DND-41 (cell line): ENCODE results near the gene IL3RA.

Experiments
- ATAC-seq: fragments of 200-7000 bp; cut with Tn5 transposase; 3 replicates; pipeline ENCODE4 v1.9.1; 2021; ENCODE audit warnings: low read depth; ENCODE audit not compliant: insufficient read depth
- DNase-seq: peaks from one replicate; pipeline ENCODE4 v3.0.0-alpha.2; 2020
- H2AFZ ChIP-seq: 2 replicates; pipeline ENCODE4 v1.6.0; 2012; ENCODE audit warnings: low read depth, low read length
- H3K27ac ChIP-seq: 2 replicates; pipeline ENCODE4 v1.5.1; 2012; ENCODE audit warnings: low read length, inconsistent platforms
- H3K27me3 ChIP-seq: fragments of 200-600 bp; sonication (generic); 2 replicates; pipeline ENCODE4 v1.6.0; 2012; ENCODE audit warnings: low read length, mild to moderate bottlenecking, inconsistent platforms; ENCODE audit not compliant: insufficient read depth, poor library complexity
- H3K36me3 ChIP-seq: 2 replicates; pipeline ENCODE4 v1.5.1; 2012; ENCODE audit warnings: low read length, inconsistent platforms; ENCODE audit not compliant: insufficient read depth
- H3K4me1 ChIP-seq: 2 replicates; pipeline ENCODE4 v1.5.1; 2012; ENCODE audit warnings: mild to moderate bottlenecking, low read length; ENCODE audit not compliant: insufficient read depth
- H3K4me2 ChIP-seq: 2 replicates; pipeline ENCODE4 v1.6.0; 2012; ENCODE audit warnings: mild to moderate bottlenecking, moderate library complexity, low read length, inconsistent platforms; ENCODE audit not compliant: insufficient read depth
- H3K4me3 ChIP-seq, 2 experiments: fragments of 200-600 bp in 1 of 2; shearing (Covaris generic) in 1 of 2; 2 replicates each; pipeline ENCODE4 v1.5.1; 2012 to 2016; ENCODE audit warnings: inconsistent platforms in 2 of 2, low read length in 2 of 2, mild to moderate bottlenecking in 2 of 2, low read depth in 1 of 2, moderate library complexity in 1 of 2
- H3K79me2 ChIP-seq: 2 replicates; pipeline ENCODE4 v1.6.0; 2012; ENCODE audit warnings: low read length, inconsistent platforms; ENCODE audit not compliant: insufficient read depth
- H3K9ac ChIP-seq: 2 replicates; pipeline ENCODE4 v1.6.0; 2012; ENCODE audit warnings: low read depth, mild to moderate bottlenecking, inconsistent platforms, low read length, moderate library complexity
- H3K9me3 ChIP-seq: 2 replicates; pipeline ENCODE4 v1.5.1; 2012; ENCODE audit warnings: low read length, moderate library complexity, mild to moderate bottlenecking, inconsistent platforms; ENCODE audit not compliant: insufficient read depth, severe bottlenecking
- H4K20me1 ChIP-seq: 2 replicates; pipeline ENCODE4 v1.6.0; 2012; ENCODE audit warnings: low read length; ENCODE audit not compliant: insufficient read depth
- EZH2 ChIP-seq: IDR thresholded peaks from 3 replicates; pipeline ENCODE4 v1.6.1; 2012; ENCODE audit warnings: borderline replicate concordance, low read depth, mild to moderate bottlenecking, moderate library complexity, low read length, inconsistent platforms; ENCODE audit not compliant: severe bottlenecking
- TF ChIP-seq, protein P1 (sequence below): IDR thresholded peaks from 2 replicates; pipeline ENCODE4 v1.5.1; 2012; ENCODE audit warnings: borderline replicate concordance, low read length, moderate library complexity, mild to moderate bottlenecking; ENCODE audit not compliant: poor library complexity, severe bottlenecking; ENCODE audit errors: extremely low read depth

IL3RA gene

GRCh38 chrX:1300449-1300848 lies 36.1 kb upstream of the IL3RA start:
- Histone ChIP-seq H3K4me1 (no peaks in the 10 kb centered on the region), H3K36me3 (no peaks in the 10 kb centered on the region), H2AFZ (no peak overlapping the region), H3K27ac (no peak overlapping the region), H3K4me2 (no peak overlapping the region), H3K9me3 (peaks cover 9% of the 10 kb centered on the region), H3K4me3 (no peak overlapping the region), H4K20me1 (no peaks in the 10 kb centered on the region), H3K27me3 (no peaks in the 10 kb centered on the region), H3K79me2 (no peaks in the 10 kb centered on the region), H3K9ac (no peak overlapping the region)
- TF ChIP-seq, protein P1, sequence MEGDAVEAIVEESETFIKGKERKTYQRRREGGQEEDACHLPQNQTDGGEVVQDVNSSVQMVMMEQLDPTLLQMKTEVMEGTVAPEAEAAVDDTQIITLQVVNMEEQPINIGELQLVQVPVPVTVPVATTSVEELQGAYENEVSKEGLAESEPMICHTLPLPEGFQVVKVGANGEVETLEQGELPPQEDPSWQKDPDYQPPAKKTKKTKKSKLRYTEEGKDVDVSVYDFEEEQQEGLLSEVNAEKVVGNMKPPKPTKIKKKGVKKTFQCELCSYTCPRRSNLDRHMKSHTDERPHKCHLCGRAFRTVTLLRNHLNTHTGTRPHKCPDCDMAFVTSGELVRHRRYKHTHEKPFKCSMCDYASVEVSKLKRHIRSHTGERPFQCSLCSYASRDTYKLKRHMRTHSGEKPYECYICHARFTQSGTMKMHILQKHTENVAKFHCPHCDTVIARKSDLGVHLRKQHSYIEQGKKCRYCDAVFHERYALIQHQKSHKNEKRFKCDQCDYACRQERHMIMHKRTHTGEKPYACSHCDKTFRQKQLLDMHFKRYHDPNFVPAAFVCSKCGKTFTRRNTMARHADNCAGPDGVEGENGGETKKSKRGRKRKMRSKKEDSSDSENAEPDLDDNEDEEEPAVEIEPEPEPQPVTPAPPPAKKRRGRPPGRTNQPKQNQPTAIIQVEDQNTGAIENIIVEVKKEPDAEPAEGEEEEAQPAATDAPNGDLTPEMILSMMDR = no peak
- TF ChIP-seq EZH2 = no peak
- DNase-seq (no peak), ATAC-seq (no peak)

GRCh38 chrX:1305411-1305810 lies 31.2 kb upstream of the IL3RA start:
- H3K4me1 ChIP-seq = no peaks in the 10 kb centered on the region
- DNase-seq = no peak
- no peak overlapping the region for H2AFZ ChIP-seq
- H3K79me2 ChIP-seq = no peaks in the 10 kb centered on the region
- no peak overlapping the region for H3K4me3 ChIP-seq
- H3K27ac ChIP-seq = no peak overlapping the region
- no peaks in the 10 kb centered on the region for H3K9me3 ChIP-seq
- no peaks in the 10 kb centered on the region for H3K36me3 ChIP-seq
- TF ChIP-seq EZH2 = no peak
- TF ChIP-seq, protein P1 = no peak
- H3K9ac ChIP-seq = no peak overlapping the region
- no peak for ATAC-seq
- no peaks in the 10 kb centered on the region for H4K20me1 ChIP-seq
- H3K4me2 ChIP-seq = no peak overlapping the region
- no peaks in the 10 kb centered on the region for H3K27me3 ChIP-seq

DNA sequence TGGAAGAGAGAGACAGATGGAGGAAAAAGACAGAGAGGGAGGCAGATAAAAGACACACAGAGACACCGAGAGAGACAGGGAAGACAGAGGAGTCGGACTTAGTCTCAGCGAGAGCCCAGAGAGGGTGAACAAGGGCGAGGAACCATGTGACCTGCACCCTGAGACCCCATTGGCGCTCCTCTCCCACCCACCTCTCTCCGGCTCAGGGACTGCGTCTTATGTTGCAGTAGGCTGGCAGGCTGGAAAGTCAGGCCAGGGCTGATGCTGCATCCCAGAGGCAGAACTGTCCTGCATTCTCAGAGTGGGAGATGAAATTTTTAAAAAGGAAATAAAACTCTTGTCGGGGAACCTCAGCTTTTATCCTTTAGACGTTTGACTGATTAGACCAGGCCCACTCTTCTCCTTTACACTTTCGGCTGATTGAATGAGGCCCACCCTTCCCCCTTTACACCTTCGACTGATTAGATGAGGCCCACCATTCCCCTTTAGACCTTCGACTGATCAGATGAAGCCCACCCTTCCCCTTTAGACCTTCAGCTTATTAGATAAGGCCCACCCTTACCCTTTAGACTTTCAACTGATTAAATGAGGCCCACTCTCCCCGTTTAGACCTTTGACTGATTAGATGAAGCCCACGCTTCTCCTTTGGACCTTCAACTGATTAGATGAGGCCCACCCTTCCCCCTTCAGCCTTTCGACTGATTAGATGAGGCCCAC lies 29.5 kb upstream of the IL3RA start:
- ATAC-seq (peak; percentile 33; the same call in 1 of the 3 replicates), DNase-seq (no peak)
- H3K27me3 ChIP-seq = no peaks in the 10 kb centered on the region
- H3K36me3 ChIP-seq = no peaks in the 10 kb centered on the region
- H3K4me1 ChIP-seq = no peaks in the 10 kb centered on the region
- H2AFZ ChIP-seq = no peak overlapping the region
- H3K27ac ChIP-seq = no peak overlapping the region
- H3K4me3 ChIP-seq = no peak overlapping the region
- H3K4me2 ChIP-seq = no peak overlapping the region
- no peak overlapping the region for H3K9ac ChIP-seq
- no peaks in the 10 kb centered on the region for H3K9me3 ChIP-seq
- no peak for TF ChIP-seq EZH2
- TF ChIP-seq, protein P1 = no peak
- no peaks in the 10 kb centered on the region for H3K79me2 ChIP-seq
- H4K20me1 ChIP-seq = no peaks in the 10 kb centered on the region
